ENCODE data around the gene DHRS3.

Gene DHRS3

GRCh38 chr1:12637693-12638092, 19.7 kb upstream of the DHRS3 start:
- DNase-seq: no peak

GRCh38 chr1:12636098-12636950, 18.3 kb upstream of the DHRS3 start:
- DNase-seq: peak; percentile 95

GRCh38 chr1:12634696-12635202, 16.7 kb upstream of the DHRS3 start:
- DNase-seq: no peak

GRCh38 chr1:12634156-12634555, 16.1 kb upstream of the DHRS3 start:
- no peak for DNase-seq

- no peak for DNase-seq
Measured at GRCh38 chr1:12631571-12631970, 13.6 kb upstream of the DHRS3 start.

- DNase-seq: no peak
Measured at GRCh38 chr1:12630946-12631530, 13.0 kb upstream of the DHRS3 start.

- DNase-seq: no peak
Measured at GRCh38 chr1:12629985-12630760, 12.2 kb upstream of the DHRS3 start.

GRCh38 chr1:12629511-12629956, 11.5 kb upstream of the DHRS3 start:
- no peak for DNase-seq

GRCh38 chr1:12627296-12627695, 9.3 kb upstream of the DHRS3 start:
- no peak for DNase-seq

GRCh38 chr1:12626888-12627287, 8.9 kb upstream of the DHRS3 start:
- no peak for DNase-seq

- DNase-seq: no peak
Measured at GRCh38 chr1:12625276-12625675, 7.3 kb upstream of the DHRS3 start.

GRCh38 chr1:12622506-12622905, 4.5 kb upstream of the DHRS3 start:
- DNase-seq: no peak

- peak; percentile 43 for DNase-seq
Measured at GRCh38 chr1:12621346-12622335, 3.6 kb upstream of the DHRS3 start.

- DNase-seq: no peak
Measured at GRCh38 chr1:12620931-12621330, 2.9 kb upstream of the DHRS3 start.

GRCh38 chr1:12620488-12620865, 2.5 kb upstream of the DHRS3 start:
- peak; percentile 44 for DNase-seq

GRCh38 chr1:12619792-12620487, 1.9 kb upstream of the DHRS3 start:
- DNase-seq: peak; percentile 89

- peak; percentile 91 for DNase-seq
Measured at GRCh38 chr1:12618965-12619791, 1.2 kb upstream of the DHRS3 start.

- no peak for DNase-seq
Measured at GRCh38 chr1:12618661-12618964, 603 bp upstream of the DHRS3 start.

GRCh38 chr1:12617511-12617900, 504 bp downstream of the DHRS3 start:
- no peak for DNase-seq

GRCh38 chr1:12616709-12617373, 1.2 kb downstream of the DHRS3 start:
- DNase-seq: no peak
